ENCODE measurements around the gene IL36A.

The IL36A gene

GRCh38 chr2:113012436-113013335 is 7.4 kb downstream of the IL36A start:
- no peak overlapping the region for H3K4me3 ChIP-seq (ENCODE audit: control insufficient read depth, low read depth, low read length)
- TF ChIP-seq CTCF (IDR thresholded peaks at IDR 0.05; ENCODE audit: control insufficient read depth, insufficient read depth, low read depth, low read length, missing control alignments) = no peak
- peak; percentile 31 for DNase-seq (ENCODE audit: low read depth)

GRCh38 chr2:113013336-113013661 is 8.0 kb downstream of the IL36A start:
- no peak for DNase-seq (ENCODE audit: low read depth)
- no peak overlapping the region for H3K4me3 ChIP-seq (ENCODE audit: control insufficient read depth, low read depth, low read length)
- TF ChIP-seq CTCF (IDR thresholded peaks at IDR 0.05; ENCODE audit: control insufficient read depth, insufficient read depth, low read depth, low read length, missing control alignments) = no peak

- no peak overlapping the region for H3K4me3 ChIP-seq (ENCODE audit: control insufficient read depth, low read depth, low read length)
- DNase-seq (ENCODE audit: low read depth) = no peak
- no peak for TF ChIP-seq CTCF (IDR thresholded peaks at IDR 0.05; ENCODE audit: control insufficient read depth, insufficient read depth, low read depth, low read length, missing control alignments)
Measured at GRCh38 chr2:113014067-113014466, 8.8 kb downstream of the IL36A start.

GRCh38 chr2:113015042-113015441 is 9.8 kb downstream of the IL36A start:
- DNase-seq (ENCODE audit: low read depth) = no peak
- TF ChIP-seq CTCF (IDR thresholded peaks at IDR 0.05; ENCODE audit: control insufficient read depth, insufficient read depth, low read depth, low read length, missing control alignments) = no peak

GRCh38 chr2:113015655-113016054 is 10.4 kb downstream of the IL36A start:
- no peak for TF ChIP-seq CTCF (IDR thresholded peaks at IDR 0.05; ENCODE audit: control insufficient read depth, insufficient read depth, low read depth, low read length, missing control alignments)
- no peak overlapping the region for H3K4me3 ChIP-seq (ENCODE audit: control insufficient read depth, low read depth, low read length)
- no peak for DNase-seq (ENCODE audit: low read depth)

More at GRCh38 chr2:113015042-113015441, 9.8 kb downstream of the IL36A start:
- no peak overlapping the region for H3K4me3 ChIP-seq (ENCODE audit: control insufficient read depth, low read depth, low read length)

GRCh38 chr2:113018509-113018908 is 13.2 kb downstream of the IL36A start:
- DNase-seq (ENCODE audit: low read depth) = no peak
- TF ChIP-seq CTCF (IDR thresholded peaks at IDR 0.05; ENCODE audit: control insufficient read depth, insufficient read depth, low read depth, low read length, missing control alignments) = no peak
- no peak overlapping the region for H3K4me3 ChIP-seq (ENCODE audit: control insufficient read depth, low read depth, low read length)
